H1 (cell line): ENCODE data around the gene SLC20A1. TPM values are rescaled to one million over a fixed set of nuclear protein-coding genes. Genes with fewer than 3 reads are reported as not detected.

ENCODE experiments used
- BCL11A ChIP-seq, 2 experiments: IDR thresholded peaks; one replicate each; pipeline ENCODE4 v1.6.1; 2011; ENCODE audit warnings: low read depth in 2 of 2, low read length in 2 of 2, mild to moderate bottlenecking in 2 of 2
- EGR1 ChIP-seq: IDR thresholded peaks from 2 replicates; pipeline ENCODE4 v1.6.1; 2011; ENCODE audit warnings: low read depth, low read length, borderline replicate concordance
- polyA plus RNA-seq, 7 experiments: library from polyadenylated mRNA; depleted of rRNA in 3 of 7; stranded (reverse) in 5 of 7; unstranded in 2 of 7; fragments of >200 nt in 5 of 7; fragments of 200-250 nt in 2 of 7; gene quantifications; 1 replicate in 5 of 7; 2 replicates in 1 of 7; 4 replicates in 1 of 7; pipeline versions ENCODE4 v1.2.1 to v1.2.3, GENCODE V29; 2011 to 2013; ENCODE audit warnings: missing spikeins in 2 of 7, mixed read lengths in 2 of 7
- total RNA-seq: library from RNA; stranded (reverse); fragmentation: NEBNext Ultra II Directional; extraction: Animal tissue kit (Norgen Biotek cat#: 25700); gene quantifications from 2 replicates; pipeline ENCODE4 v1.2.1, GENCODE V29; 2021

Gene SLC20A1
- total and polyA plus RNA-seq, 2 of the 8 experiments (the other 6 are each of a cell fraction or from before 2014, with no cell fraction given) = 42.6 to 105 TPM

- TF ChIP-seq BCL11A (IDR thresholded peaks at IDR 0.05; ENCODE audit: low read depth in 2 of 2, low read length in 2 of 2) (no peak), EGR1 (no peak)
Observed at GRCh38 chr2:112644933-112645309, 818 bp upstream of the SLC20A1 start (continued).
